Astrocyte (in vitro differentiated cells and primary cell): ENCODE results near the gene HOXA6.

ENCODE experiments used
- EZH2 ChIP-seq: IDR thresholded peaks from 2 replicates; pipeline ENCODE4 v1.6.1; 2012; ENCODE audit warnings: mild to moderate bottlenecking, low read length, inconsistent platforms; ENCODE audit not compliant: insufficient read depth
- TF ChIP-seq, protein P1 (sequence below): IDR thresholded peaks from 2 replicates; pipeline ENCODE4 v1.5.1; 2011; ENCODE audit warnings: low read depth, mild to moderate bottlenecking, inconsistent platforms, low read length, moderate library complexity; ENCODE audit not compliant: insufficient read depth

- TF ChIP-seq, protein P1, sequence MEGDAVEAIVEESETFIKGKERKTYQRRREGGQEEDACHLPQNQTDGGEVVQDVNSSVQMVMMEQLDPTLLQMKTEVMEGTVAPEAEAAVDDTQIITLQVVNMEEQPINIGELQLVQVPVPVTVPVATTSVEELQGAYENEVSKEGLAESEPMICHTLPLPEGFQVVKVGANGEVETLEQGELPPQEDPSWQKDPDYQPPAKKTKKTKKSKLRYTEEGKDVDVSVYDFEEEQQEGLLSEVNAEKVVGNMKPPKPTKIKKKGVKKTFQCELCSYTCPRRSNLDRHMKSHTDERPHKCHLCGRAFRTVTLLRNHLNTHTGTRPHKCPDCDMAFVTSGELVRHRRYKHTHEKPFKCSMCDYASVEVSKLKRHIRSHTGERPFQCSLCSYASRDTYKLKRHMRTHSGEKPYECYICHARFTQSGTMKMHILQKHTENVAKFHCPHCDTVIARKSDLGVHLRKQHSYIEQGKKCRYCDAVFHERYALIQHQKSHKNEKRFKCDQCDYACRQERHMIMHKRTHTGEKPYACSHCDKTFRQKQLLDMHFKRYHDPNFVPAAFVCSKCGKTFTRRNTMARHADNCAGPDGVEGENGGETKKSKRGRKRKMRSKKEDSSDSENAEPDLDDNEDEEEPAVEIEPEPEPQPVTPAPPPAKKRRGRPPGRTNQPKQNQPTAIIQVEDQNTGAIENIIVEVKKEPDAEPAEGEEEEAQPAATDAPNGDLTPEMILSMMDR, result no peak
- TF ChIP-seq EZH2, result peak; percentile 67
Measured at GRCh38 chr7:27147199-27148030, at the start of gene HOXA6.
